Activated CD8-positive, alpha-beta memory T cell treated with anti-CD3 and anti-CD28 coated beads, Interleukin-2, amount 50 U/mL, for 48 hours (primary cell): Measurements from ENCODE around the gene ACAN.
A peak's percentile ranks its signal among the peaks of the same experiment; 100 is the strongest.

Source experiments
- DNase-seq: peaks from one replicate; pipeline ENCODE4 v3.0.0-alpha.2; 2020

Gene ACAN

GRCh38 chr15:88802250-88802990 lies 816 bp upstream of the ACAN start:
- no peak for DNase-seq

- no peak for DNase-seq
Measured at GRCh38 chr15:88802991-88803240, 320 bp upstream of the ACAN start.

- no peak for DNase-seq
Measured at GRCh38 chr15:88803920-88804247, 648 bp downstream of the ACAN start.

- DNase-seq: no peak
Measured at GRCh38 chr15:88804257-88804656, 1.0 kb downstream of the ACAN start.

- DNase-seq: no peak
Measured at GRCh38 chr15:88805031-88805780, 2.0 kb downstream of the ACAN start.

GRCh38 chr15:88810446-88810845 lies 7.2 kb downstream of the ACAN start:
- DNase-seq: no peak

GRCh38 chr15:88812133-88812532 lies 8.9 kb downstream of the ACAN start:
- DNase-seq: no peak

- DNase-seq: no peak
Measured at GRCh38 chr15:88813960-88814359, 10.7 kb downstream of the ACAN start.

- DNase-seq: no peak
Measured at GRCh38 chr15:88814393-88814792, 11.2 kb downstream of the ACAN start.

- DNase-seq: no peak
Measured at GRCh38 chr15:88818920-88819319, 15.7 kb downstream of the ACAN start.

- no peak for DNase-seq
Measured at GRCh38 chr15:88821993-88822392, 18.8 kb downstream of the ACAN start.

- DNase-seq: no peak
Measured at GRCh38 chr15:88828791-88829190, 25.6 kb downstream of the ACAN start.

GRCh38 chr15:88830016-88830415 lies 26.8 kb downstream of the ACAN start:
- no peak for DNase-seq

GRCh38 chr15:88832820-88833730 lies 29.8 kb downstream of the ACAN start:
- DNase-seq: no peak

GRCh38 chr15:88833731-88834100 lies 30.5 kb downstream of the ACAN start:
- DNase-seq: no peak

GRCh38 chr15:88834211-88834812 lies 31.1 kb downstream of the ACAN start:
- DNase-seq: peak; percentile 55

GRCh38 chr15:88835119-88835518 lies 31.9 kb downstream of the ACAN start:
- DNase-seq: no peak

- DNase-seq: no peak
Measured at GRCh38 chr15:88835646-88836045, 32.4 kb downstream of the ACAN start.

- no peak for DNase-seq
Measured at GRCh38 chr15:88838667-88839066, 35.4 kb downstream of the ACAN start.

- no peak for DNase-seq
Measured at GRCh38 chr15:88839146-88839545, 35.9 kb downstream of the ACAN start.

GRCh38 chr15:88839961-88840360 lies 36.7 kb downstream of the ACAN start:
- DNase-seq: no peak

- no peak for DNase-seq
Measured at GRCh38 chr15:88841236-88841635, 38.0 kb downstream of the ACAN start.

- no peak for DNase-seq
Measured at GRCh38 chr15:88842156-88842555, 38.9 kb downstream of the ACAN start.

- DNase-seq: no peak
Measured at GRCh38 chr15:88843334-88843733, 40.1 kb downstream of the ACAN start.
